ENCODE results near the gene WDR45.

DNA sequence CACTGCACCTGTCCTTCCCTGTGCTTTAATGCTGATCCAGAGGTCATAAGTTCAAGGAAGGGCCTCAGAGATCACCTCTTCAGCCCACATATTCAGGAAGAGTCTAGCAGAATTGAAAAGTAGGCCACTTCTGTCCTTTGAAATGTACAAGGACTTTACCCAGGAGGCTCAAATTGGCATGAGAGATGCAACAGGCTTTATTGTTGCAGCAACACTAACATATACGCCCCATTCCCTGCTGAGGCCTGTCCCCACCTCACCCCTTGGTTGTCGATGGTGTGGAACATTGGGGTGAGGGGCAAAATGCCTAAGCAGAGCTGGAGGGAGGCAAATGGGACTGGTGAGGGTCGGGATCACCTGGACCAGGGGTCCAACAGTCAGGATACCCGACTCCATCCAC is 8.7 kb downstream of the WDR45 start:
- TF ChIP-seq, protein P1, sequence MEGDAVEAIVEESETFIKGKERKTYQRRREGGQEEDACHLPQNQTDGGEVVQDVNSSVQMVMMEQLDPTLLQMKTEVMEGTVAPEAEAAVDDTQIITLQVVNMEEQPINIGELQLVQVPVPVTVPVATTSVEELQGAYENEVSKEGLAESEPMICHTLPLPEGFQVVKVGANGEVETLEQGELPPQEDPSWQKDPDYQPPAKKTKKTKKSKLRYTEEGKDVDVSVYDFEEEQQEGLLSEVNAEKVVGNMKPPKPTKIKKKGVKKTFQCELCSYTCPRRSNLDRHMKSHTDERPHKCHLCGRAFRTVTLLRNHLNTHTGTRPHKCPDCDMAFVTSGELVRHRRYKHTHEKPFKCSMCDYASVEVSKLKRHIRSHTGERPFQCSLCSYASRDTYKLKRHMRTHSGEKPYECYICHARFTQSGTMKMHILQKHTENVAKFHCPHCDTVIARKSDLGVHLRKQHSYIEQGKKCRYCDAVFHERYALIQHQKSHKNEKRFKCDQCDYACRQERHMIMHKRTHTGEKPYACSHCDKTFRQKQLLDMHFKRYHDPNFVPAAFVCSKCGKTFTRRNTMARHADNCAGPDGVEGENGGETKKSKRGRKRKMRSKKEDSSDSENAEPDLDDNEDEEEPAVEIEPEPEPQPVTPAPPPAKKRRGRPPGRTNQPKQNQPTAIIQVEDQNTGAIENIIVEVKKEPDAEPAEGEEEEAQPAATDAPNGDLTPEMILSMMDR (conservative IDR thresholded peaks at IDR 0.05 in 1 of 2, IDR thresholded peaks at IDR 0.05 in 1 of 2; ENCODE audit: low read depth in 1 of 2, low read length in 2 of 2): no peak
- TF ChIP-seq EZH2 (IDR thresholded peaks at IDR 0.05; ENCODE audit: low read length, missing control alignments): no peak

Data from fibroblast of lung (primary cell).